ENCODE results near the gene MEGF8. TPM values are rescaled to one million over a fixed set of nuclear protein-coding genes. Genes with fewer than 3 reads are reported as not detected.

Gene MEGF8
- total and polyA plus RNA-seq, 8 donors, result 7.3 to 15.9 (median 9.0) TPM

- Histone ChIP-seq H3K27ac (peak overlapping the region in 3 of 4 donors; percentile 33 to 90 (median 55)), H3K4me3 (no peak overlapping the region), H3K4me1 (peaks cover 16 to 56% (median 28%) of the 10 kb centered on the region in 3 donors), H3K36me3 (peaks cover 0 to 14% (median 8%) of the 10 kb centered on the region in 3 donors), H3K27me3 (no peaks in the 10 kb centered on the region), H3K9me3 (no peaks in the 10 kb centered on the region)
- WGBS, 2 donors, result 77 to 81% methylated on average over 5 of the region's 5 CpGs
- no peak for FAIRE-seq
- ATAC-seq, result no peak
- TF ChIP-seq CTCF (IDR thresholded peaks at IDR 0.05), result no peak
- DNase-seq, result peak in 3 of 6 donors; percentile 26 to 42 (median 27)
- intact Hi-C loops (cut with DNase I), result no loop called here
Observed at GRCh38 chr19:42278452-42279154, 46.8 kb upstream of the MEGF8 start.

- TF ChIP-seq CTCF (IDR thresholded peaks at IDR 0.05), result no peak
- DNase-seq (peak in 1 of 6 donors; percentile 17), ATAC-seq (no peak), FAIRE-seq (no peak)
- 13 to 19% methylated on average over 6 of the region's 6 CpGs for WGBS, 2 donors
- Histone ChIP-seq H3K36me3 (peaks cover 0 to 7% (median 6%) of the 10 kb centered on the region in 3 donors), H3K27me3 (no peaks in the 10 kb centered on the region), H3K27ac (peak overlapping the region; percentile 70 to 90 (median 78)), H3K4me1 (peaks cover 16 to 56% (median 28%) of the 10 kb centered on the region in 3 donors), H3K4me3 (peak overlapping the region; percentile 60 to 92 (median 61)), H3K9me3 (no peaks in the 10 kb centered on the region)
- intact Hi-C loops (cut with DNase I), result no loop called here
Observed at GRCh38 chr19:42279155-42279901, 46.1 kb upstream of the MEGF8 start.

GRCh38 chr19:42279902-42280814 lies 45.3 kb upstream of the MEGF8 start:
- FAIRE-seq, result no peak
- peak; percentile 82 to 95 (median 87) for DNase-seq
- peak; percentile 72 to 93 (median 82) for TF ChIP-seq CTCF (IDR thresholded peaks at IDR 0.05)
- peak; percentile 39 to 62 (median 58) for ATAC-seq
- Histone ChIP-seq H3K36me3 (no peaks in the 10 kb centered on the region), H3K9me3 (no peaks in the 10 kb centered on the region), H3K4me3 (peak overlapping the region; percentile 60 to 92 (median 61)), H3K4me1 (peaks cover 20 to 53% (median 28%) of the 10 kb centered on the region in 3 donors), H3K27ac (peak overlapping the region; percentile 70 to 90 (median 78)), H3K27me3 (no peaks in the 10 kb centered on the region)
- WGBS, 2 donors, result 1% methylated on average over 48 to 88 of the region's 89 CpGs
- intact Hi-C loops (cut with DNase I), result no loop called here

GRCh38 chr19:42280815-42281145 lies 44.7 kb upstream of the MEGF8 start:
- Histone ChIP-seq H3K4me3 (peak overlapping the region; percentile 60 to 92 (median 61)), H3K4me1 (peaks cover 23 to 53% (median 26%) of the 10 kb centered on the region in 3 donors), H3K36me3 (no peaks in the 10 kb centered on the region), H3K9me3 (no peaks in the 10 kb centered on the region), H3K27ac (peak overlapping the region; percentile 70 to 90 (median 78)), H3K27me3 (no peaks in the 10 kb centered on the region)
- intact Hi-C loops (cut with DNase I), result no loop called here
- DNase-seq, result peak in 1 of 6 donors; percentile 44
- 2 to 5% methylated on average over 14 to 20 of the region's 20 CpGs for WGBS, 2 donors
- ATAC-seq, result peak in 1 of 4 donors; percentile 1
- no peak for FAIRE-seq
- no peak for TF ChIP-seq CTCF (IDR thresholded peaks at IDR 0.05)
